ENCODE measurements around the gene FGFRL1.

DNA sequence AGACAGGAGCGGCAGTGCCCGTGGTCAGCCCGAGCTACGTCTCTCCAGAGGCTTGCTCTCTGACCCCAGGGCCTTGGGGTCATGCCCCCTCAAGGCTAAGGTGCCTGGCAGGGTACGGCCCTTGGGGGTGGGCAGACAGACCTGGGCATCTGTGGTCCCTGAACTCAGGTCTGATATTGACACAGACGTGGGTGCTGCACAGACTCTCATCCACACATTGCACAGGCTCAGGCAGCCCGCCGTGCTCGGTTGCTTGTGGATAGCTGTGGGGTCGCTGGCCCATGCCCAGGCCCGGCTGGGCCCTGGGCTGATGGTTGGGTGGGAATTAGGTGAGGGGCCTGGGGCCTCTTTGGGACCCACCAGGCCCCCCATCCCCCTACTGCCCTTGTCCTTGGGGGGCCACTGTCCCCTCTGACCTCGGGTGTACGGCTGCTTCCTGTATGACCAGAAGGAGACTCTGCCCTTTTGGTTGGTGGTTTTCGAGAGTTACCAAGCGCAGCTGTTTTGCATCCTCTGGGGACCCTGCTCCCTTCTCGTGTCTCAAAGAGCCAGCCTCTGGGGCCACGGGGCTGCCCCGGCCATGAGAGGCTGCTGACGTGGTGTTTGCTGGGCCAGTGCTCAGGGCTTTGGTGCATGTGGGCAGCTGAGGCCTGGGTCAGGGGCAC lies 10.1 kb downstream of the FGFRL1 start:
- TF ChIP-seq POLR2AphosphoS5 (IDR thresholded peaks at IDR 0.05; ENCODE audit: low read depth, low read length) (no peak), POLR2A (IDR thresholded peaks at IDR 0.05; ENCODE audit: low read depth, low read length) (no peak), TAF1 (IDR thresholded peaks at IDR 0.05; ENCODE audit: low read depth, low read length) (no peak)

All from GM12891 (cell line).